ENCODE data around the gene CCNB1.
"Not testable (repeated sequence)": the region's sequence is repeated elsewhere in the genome, so short reads cannot be mapped to it uniquely, and the experiment has no call there.

CCNB1 gene

GRCh38 chr5:69166686-69167492 lies at the start of gene CCNB1:
Gene CCNB1, plus strand, starts transcription at chr5:69167150. Its CDS starts 113 bp downstream, at chr5:69167263.
- peak within 1 kb of the TSS; percentile 95 for H3K27ac ChIP-seq
- H3K4me3 ChIP-seq (ENCODE audit: low read depth, low read length): peak within 1 kb of the TSS; percentile 91
- no peak for TF ChIP-seq CTCF (IDR thresholded peaks at IDR 0.05; ENCODE audit: low read depth, low read length)
- no peaks in the 10 kb centered on the region for H3K27me3 ChIP-seq (ENCODE audit: insufficient read depth, low read depth, severe bottlenecking)
- H3K36me3 ChIP-seq: peaks cover 46% of the 10 kb centered on the region
- peak; percentile 99 for DNase-seq
- no peaks in the 10 kb centered on the region for H3K9me3 ChIP-seq (ENCODE audit: severe bottlenecking)

GRCh38 chr5:69129413-69129812 lies 37.5 kb upstream of the CCNB1 start:
- no peak for TF ChIP-seq CTCF (IDR thresholded peaks at IDR 0.05; ENCODE audit: low read depth, low read length)
- no peak for DNase-seq
- Histone ChIP-seq H3K27me3 (ENCODE audit: insufficient read depth, low read depth, severe bottlenecking) (no peaks in the 10 kb centered on the region), H3K36me3 (peaks cover 39% of the 10 kb centered on the region), H3K27ac (no peak overlapping the region), H3K4me3 (ENCODE audit: low read depth, low read length) (no peak overlapping the region), H3K9me3 (ENCODE audit: severe bottlenecking) (no peaks in the 10 kb centered on the region)

- no peak for TF ChIP-seq CTCF (IDR thresholded peaks at IDR 0.05; ENCODE audit: low read depth, low read length)
- Histone ChIP-seq H3K36me3 (peaks cover 31% of the 10 kb centered on the region), H3K9me3 (ENCODE audit: severe bottlenecking) (no peaks in the 10 kb centered on the region), H3K4me3 (ENCODE audit: low read depth, low read length) (no peak overlapping the region), H3K27ac (no peak overlapping the region), H3K27me3 (ENCODE audit: insufficient read depth, low read depth, severe bottlenecking) (no peaks in the 10 kb centered on the region)
- DNase-seq: no peak
Observed at GRCh38 chr5:69130241-69130640, 36.7 kb upstream of the CCNB1 start.

GRCh38 chr5:69131304-69131703 lies 35.6 kb upstream of the CCNB1 start:
- H3K27ac ChIP-seq: no peak overlapping the region
- peaks cover 26% of the 10 kb centered on the region for H3K36me3 ChIP-seq
- H3K27me3 ChIP-seq (ENCODE audit: insufficient read depth, low read depth, severe bottlenecking): no peaks in the 10 kb centered on the region
- no peak for TF ChIP-seq CTCF (IDR thresholded peaks at IDR 0.05; ENCODE audit: low read depth, low read length)
- no peak for DNase-seq
- H3K9me3 ChIP-seq (ENCODE audit: severe bottlenecking): no peaks in the 10 kb centered on the region
- H3K4me3 ChIP-seq (ENCODE audit: low read depth, low read length): no peak overlapping the region

- TF ChIP-seq CTCF (IDR thresholded peaks at IDR 0.05; ENCODE audit: low read depth, low read length): no peak
Observed at GRCh38 chr5:69134126-69134525, 32.8 kb upstream of the CCNB1 start.

GRCh38 chr5:69136293-69136692 lies 30.7 kb upstream of the CCNB1 start:
- Histone ChIP-seq H3K36me3 (no peaks in the 10 kb centered on the region), H3K27me3 (ENCODE audit: insufficient read depth, low read depth, severe bottlenecking) (no peaks in the 10 kb centered on the region), H3K4me3 (ENCODE audit: low read depth, low read length) (no peak overlapping the region), H3K9me3 (ENCODE audit: severe bottlenecking) (peaks cover 5% of the 10 kb centered on the region), H3K27ac (no peak overlapping the region)
- no peak for TF ChIP-seq CTCF (IDR thresholded peaks at IDR 0.05; ENCODE audit: low read depth, low read length)
- no peak for DNase-seq

More at GRCh38 chr5:69134126-69134525, 32.8 kb upstream of the CCNB1 start:
- H3K27me3 ChIP-seq (ENCODE audit: insufficient read depth, low read depth, severe bottlenecking): no peaks in the 10 kb centered on the region
- peaks cover 6% of the 10 kb centered on the region for H3K36me3 ChIP-seq
- H3K4me3 ChIP-seq (ENCODE audit: low read depth, low read length): no peak overlapping the region
- H3K27ac ChIP-seq: no peak overlapping the region
- no peaks in the 10 kb centered on the region for H3K9me3 ChIP-seq (ENCODE audit: severe bottlenecking)
- DNase-seq: no peak

GRCh38 chr5:69137208-69137607 lies 29.7 kb upstream of the CCNB1 start:
- not testable (repeated sequence) for H3K36me3 ChIP-seq; H3K4me3 ChIP-seq (ENCODE audit: low read depth, low read length); H3K27ac ChIP-seq; DNase-seq; H3K27me3 ChIP-seq (ENCODE audit: insufficient read depth, low read depth, severe bottlenecking); H3K9me3 ChIP-seq (ENCODE audit: severe bottlenecking)
